HepG2 (cell line): ENCODE measurements around the gene SYPL1. TPM values are rescaled to one million over a fixed set of nuclear protein-coding genes. Genes with fewer than 3 reads are reported as not detected.

Experiments used
- ARNT ChIP-seq: fragments of 450-650 bp; IDR thresholded peaks from 2 replicates; pipeline ENCODE4 v1.6.1; 2017
- CCDC6 ChIP-seq: sonication (generic); formaldehyde crosslinking; IDR thresholded peaks from 2 replicates; pipeline ENCODE4 v1.8.1; 2022; ENCODE audit warnings: mild to moderate bottlenecking, missing genetic modification reagents, moderate library complexity
- CEBPZ ChIP-seq: IDR thresholded peaks from 2 replicates; pipeline ENCODE4 v1.6.1; 2012; ENCODE audit warnings: low read length, improper control_type of control experiment
- CHCHD3 ChIP-seq: sonication (generic); formaldehyde crosslinking; IDR thresholded peaks from 2 replicates; pipeline ENCODE4 v1.8.0; 2022; ENCODE audit warnings: mild to moderate bottlenecking, missing genetic modification reagents, moderate library complexity
- NCOR1 ChIP-seq: fragments of 200-600 bp; sonication (generic); IDR thresholded peaks from 2 replicates; pipeline ENCODE4 v1.7.0; 2017; ENCODE audit warnings: antibody characterized with exemption, low read length, borderline replicate concordance
- NRL ChIP-seq: sonication (generic); formaldehyde crosslinking; IDR thresholded peaks from 2 replicates; pipeline ENCODE4 v1.5.0; 2020; ENCODE audit warnings: missing genetic modification reagents, mild to moderate bottlenecking, moderate library complexity, borderline replicate concordance
- PAWR ChIP-seq: sonication (generic); formaldehyde crosslinking; IDR thresholded peaks from 2 replicates; pipeline ENCODE4 v1.4.0; 2020; ENCODE audit warnings: missing genetic modification reagents, mild to moderate bottlenecking, borderline replicate concordance
- PTBP1 ChIP-seq: fragments of 200-400 bp; formaldehyde crosslinking; IDR thresholded peaks from 2 replicates; pipeline ENCODE4 v1.6.1; 2018; ENCODE audit warnings: low read length, low read depth; ENCODE audit not compliant: poor library complexity, severe bottlenecking
- SPEN ChIP-seq: sonication (generic); formaldehyde crosslinking; IDR thresholded peaks from 2 replicates; pipeline ENCODE4 v1.5.1; 2020; ENCODE audit warnings: low read depth, mild to moderate bottlenecking, missing genetic modification reagents
- SRY ChIP-seq: sonication (generic); formaldehyde crosslinking; IDR thresholded peaks from 2 replicates; pipeline ENCODE4 v1.8.0; 2022; ENCODE audit warnings: mild to moderate bottlenecking, missing genetic modification reagents
- ZBTB1 ChIP-seq: sonication (generic); formaldehyde crosslinking; IDR thresholded peaks from 2 replicates; pipeline ENCODE4 v1.4.0; 2020; ENCODE audit warnings: missing genetic modification reagents, borderline replicate concordance
- ZFX ChIP-seq: sonication (generic); formaldehyde crosslinking; IDR thresholded peaks from 2 replicates; pipeline ENCODE4 v1.4.0; 2020; ENCODE audit warnings: mild to moderate bottlenecking, low read depth, missing genetic modification reagents, moderate library complexity
- ZNF101 ChIP-seq: sonication (generic); formaldehyde crosslinking; IDR thresholded peaks from 2 replicates; pipeline ENCODE4 v1.4.0; 2020; ENCODE audit warnings: mild to moderate bottlenecking, low read depth, missing genetic modification reagents, borderline replicate concordance
- ZNF260 ChIP-seq: sonication (generic); formaldehyde crosslinking; IDR thresholded peaks from 2 replicates; pipeline ENCODE4 v1.4.0; 2020; ENCODE audit warnings: missing genetic modification reagents, low read depth, mild to moderate bottlenecking, borderline replicate concordance
- ZNF317 ChIP-seq: sonication (generic); formaldehyde crosslinking; IDR thresholded peaks from 2 replicates; pipeline ENCODE4 v1.5.0; 2020; ENCODE audit warnings: mild to moderate bottlenecking, missing genetic modification reagents
- polyA plus RNA-seq, 8 experiments: library from polyadenylated mRNA; depleted of rRNA in 3 of 8; stranded (reverse) in 7 of 8; unstranded in 1 of 8; fragments of >200 nt; fragmentation: Illumina TruSeq in 4 of 8; extraction: Trizol in 4 of 8; gene quantifications; 2 replicates each; pipeline versions ENCODE4 v1.2.1 to v1.2.3, GENCODE V29; 2011 to 2016; ENCODE audit warnings: low read depth in 4 of 8, missing spikeins in 1 of 8, mixed read lengths in 1 of 8; ENCODE audit not compliant: insufficient read depth in 1 of 8
- total RNA-seq, 5 experiments: library from RNA; depleted of rRNA; stranded (reverse); fragments of >200 nt; fragmentation: Illumina TruSeq; extraction: Trizol; gene quantifications; 2 replicates each; pipeline ENCODE4 v1.2.3, GENCODE V29; 2016; ENCODE audit warnings: low read depth in 1 of 5
- TF ChIP-seq, protein P1 (sequence below), 2 experiments: fragments of 450-650 bp in 1 of 2; sonication (generic) in 1 of 2; formaldehyde crosslinking in 1 of 2; IDR thresholded peaks; 2 replicates each; pipeline versions ENCODE4 v1.6.1 to v1.8.0; 2016 to 2022; ENCODE audit warnings: antibody characterized with exemption in 1 of 2, mild to moderate bottlenecking in 1 of 2, missing genetic modification reagents in 1 of 2

The SYPL1 gene
- total and polyA plus RNA-seq, 2 of the 13 experiments (the other 11 are each of a cell fraction or from before 2014, with no cell fraction given): 27.5 to 40.2 TPM

GRCh38 chr7:106064771-106065574 is 47.1 kb downstream of the SYPL1 start (continued):
- peak; percentile 46 for TF ChIP-seq NRL
- no peak for TF ChIP-seq ZFX (CRISPR knock-in tag)
- no peak for TF ChIP-seq NCOR1
- no peak for TF ChIP-seq ZNF101 (CRISPR knock-in tag)
- TF ChIP-seq ZBTB1 (CRISPR knock-in tag): no peak
- peak; percentile 33; the same call in 1 of the 2 replicates for TF ChIP-seq SPEN (CRISPR knock-in tag)
- no peak for TF ChIP-seq PTBP1
- TF ChIP-seq CCDC6 (CRISPR knock-in tag): no peak
- TF ChIP-seq ARNT: no peak
- no peak for TF ChIP-seq CHCHD3
- no peak for TF ChIP-seq ZNF260
- no peak for TF ChIP-seq PAWR (CRISPR knock-in tag)
- TF ChIP-seq CEBPZ: no peak
- TF ChIP-seq, protein P1, sequence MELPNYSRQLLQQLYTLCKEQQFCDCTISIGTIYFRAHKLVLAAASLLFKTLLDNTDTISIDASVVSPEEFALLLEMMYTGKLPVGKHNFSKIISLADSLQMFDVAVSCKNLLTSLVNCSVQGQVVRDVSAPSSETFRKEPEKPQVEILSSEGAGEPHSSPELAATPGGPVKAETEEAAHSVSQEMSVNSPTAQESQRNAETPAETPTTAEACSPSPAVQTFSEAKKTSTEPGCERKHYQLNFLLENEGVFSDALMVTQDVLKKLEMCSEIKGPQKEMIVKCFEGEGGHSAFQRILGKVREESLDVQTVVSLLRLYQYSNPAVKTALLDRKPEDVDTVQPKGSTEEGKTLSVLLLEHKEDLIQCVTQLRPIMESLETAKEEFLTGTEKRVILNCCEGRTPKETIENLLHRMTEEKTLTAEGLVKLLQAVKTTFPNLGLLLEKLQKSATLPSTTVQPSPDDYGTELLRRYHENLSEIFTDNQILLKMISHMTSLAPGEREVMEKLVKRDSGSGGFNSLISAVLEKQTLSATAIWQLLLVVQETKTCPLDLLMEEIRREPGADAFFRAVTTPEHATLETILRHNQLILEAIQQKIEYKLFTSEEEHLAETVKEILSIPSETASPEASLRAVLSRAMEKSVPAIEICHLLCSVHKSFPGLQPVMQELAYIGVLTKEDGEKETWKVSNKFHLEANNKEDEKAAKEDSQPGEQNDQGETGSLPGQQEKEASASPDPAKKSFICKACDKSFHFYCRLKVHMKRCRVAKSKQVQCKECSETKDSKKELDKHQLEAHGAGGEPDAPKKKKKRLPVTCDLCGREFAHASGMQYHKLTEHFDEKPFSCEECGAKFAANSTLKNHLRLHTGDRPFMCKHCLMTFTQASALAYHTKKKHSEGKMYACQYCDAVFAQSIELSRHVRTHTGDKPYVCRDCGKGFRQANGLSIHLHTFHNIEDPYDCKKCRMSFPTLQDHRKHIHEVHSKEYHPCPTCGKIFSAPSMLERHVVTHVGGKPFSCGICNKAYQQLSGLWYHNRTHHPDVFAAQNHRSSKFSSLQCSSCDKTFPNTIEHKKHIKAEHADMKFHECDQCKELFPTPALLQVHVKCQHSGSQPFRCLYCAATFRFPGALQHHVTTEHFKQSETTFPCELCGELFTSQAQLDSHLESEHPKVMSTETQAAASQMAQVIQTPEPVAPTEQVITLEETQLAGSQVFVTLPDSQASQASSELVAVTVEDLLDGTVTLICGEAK (IDR thresholded peaks at IDR 0.05): no peak
- TF ChIP-seq, protein P1 (CRISPR knock-in tag; IDR thresholded peaks at IDR 0.05): no peak; the same call in 1 of the 2 replicates
- TF ChIP-seq SRY (CRISPR knock-in tag): 0 out of 2 replicates have a peak, but pooled peaks have one; percentile 40
- no peak for TF ChIP-seq ZNF317 (CRISPR knock-in tag)
